GM10248 (cell line): ENCODE measurements around the gene RYR1.

Experiments used
- CTCF ChIA-PET: fragments of 300-600 bp; sonication (Branson Sonifier 250); formaldehyde crosslinking; extraction: SDS; loops from one replicate; lab custom pipeline; 2021; ENCODE audit warnings: antibody characterized with exemption; lab: Yijun Ruan, JAX
- POLR2A ChIA-PET: fragments of 350-650 bp; sonication (Branson Sonifier 250); formaldehyde crosslinking; extraction: SDS; loops from one replicate; lab custom pipeline; 2020; ENCODE audit warnings: antibody characterized with exemption; lab: Yijun Ruan, JAX
- DNase-seq: peaks from one replicate; pipeline ENCODE4 v3.0.0; 2012; ENCODE audit errors: extremely low spot score
- CTCF ChIP-seq: IDR thresholded peaks from 2 replicates; pipeline ENCODE4 v1.5.1; 2012; ENCODE audit warnings: mild to moderate bottlenecking, low read depth; ENCODE audit errors: extremely low read depth, missing control alignments, control extremely low read depth

RYR1 gene

GRCh38 chr19:38422438-38422837 is 11.1 kb upstream of the RYR1 start:
- no peak for TF ChIP-seq CTCF
- ChIA-PET CTCF (interaction anchor here (1.3 kb wide), 1 partner anchor 20 kb away, joined by 5 read pairs; the partner anchor contains the start of gene FAM98C), POLR2A (no interaction called here)
- no peak for DNase-seq

- TF ChIP-seq CTCF = no peak
- POLR2A ChIA-PET = interaction anchor here (0.6 kb wide), 1 partner anchor 918 kb away, joined by 3 read pairs; the partner anchor contains the start of gene SAMD4B
- CTCF ChIA-PET = interaction anchor here (5.8 kb wide), 1 partner anchor 21 kb away, joined by 29 read pairs; the partner anchor contains the start of gene FAM98C
- DNase-seq = no peak
Observed at GRCh38 chr19:38424272-38424671, 9.2 kb upstream of the RYR1 start.

GRCh38 chr19:38425222-38425809 is 8.2 kb upstream of the RYR1 start:
- TF ChIP-seq CTCF = no peak
- CTCF ChIA-PET = interaction anchor here (1.2 to 5.8 kb wide), 2 partner anchors 12 to 22 kb away, joined by 3 to 29 read pairs; partner anchors contain the start of gene FAM98C
- POLR2A ChIA-PET = no interaction called here
- DNase-seq = no peak

- DNase-seq = peak; percentile 53
- TF ChIP-seq CTCF = no peak
- ChIA-PET POLR2A (no interaction called here), CTCF (interaction anchor here (1.2 to 5.8 kb wide), 2 partner anchors 12 to 23 kb away, joined by 3 to 29 read pairs; partner anchors contain the start of gene FAM98C)
Observed at GRCh38 chr19:38425810-38426466, 7.6 kb upstream of the RYR1 start, which contains the start of gene RASGRP4. Gene RASGRP4, minus strand, starts transcription at chr19:38426219. Its CDS starts 128 bp downstream, at chr19:38426091.

DNA sequence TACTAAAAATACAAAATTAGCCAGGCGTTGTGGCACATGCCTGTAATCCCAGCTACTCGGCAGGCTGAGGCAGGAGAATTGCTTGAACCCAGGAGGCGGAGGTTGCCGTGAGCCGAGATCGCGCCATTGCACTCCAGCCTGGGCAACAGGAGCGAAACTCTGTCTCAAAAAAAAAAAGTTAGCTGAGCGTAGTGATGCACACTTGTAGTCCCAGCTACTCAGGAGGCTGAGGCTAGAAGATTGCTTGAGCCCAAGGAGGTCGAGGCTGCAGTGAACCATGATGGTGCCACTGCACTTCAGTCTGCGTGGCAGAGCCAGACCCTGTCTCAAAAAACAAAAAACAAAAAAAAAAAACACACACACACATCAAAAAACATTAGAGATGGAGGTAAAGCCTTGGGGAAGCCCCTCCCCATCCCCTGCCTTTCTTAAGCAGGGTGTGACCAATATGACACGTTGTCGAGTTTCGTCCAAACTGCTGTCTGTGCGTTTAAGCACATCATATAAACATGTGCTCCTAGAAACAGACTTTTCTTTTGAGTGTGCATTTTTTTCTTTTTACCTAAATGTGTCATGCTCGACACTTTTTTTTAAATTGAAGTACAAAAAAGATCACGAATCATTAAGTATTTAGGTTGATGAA is 6.3 kb upstream of the RYR1 start:
- peak; percentile 66 for DNase-seq
- ChIA-PET CTCF (interaction anchor here (5.8 kb wide), 1 partner anchor 24 kb away, joined by 29 read pairs; the partner anchor contains the start of gene FAM98C), POLR2A (interaction anchor here (0.7 kb wide), 1 partner anchor 24 kb away, joined by 3 read pairs; the partner anchor contains the start of gene FAM98C)

DNA sequence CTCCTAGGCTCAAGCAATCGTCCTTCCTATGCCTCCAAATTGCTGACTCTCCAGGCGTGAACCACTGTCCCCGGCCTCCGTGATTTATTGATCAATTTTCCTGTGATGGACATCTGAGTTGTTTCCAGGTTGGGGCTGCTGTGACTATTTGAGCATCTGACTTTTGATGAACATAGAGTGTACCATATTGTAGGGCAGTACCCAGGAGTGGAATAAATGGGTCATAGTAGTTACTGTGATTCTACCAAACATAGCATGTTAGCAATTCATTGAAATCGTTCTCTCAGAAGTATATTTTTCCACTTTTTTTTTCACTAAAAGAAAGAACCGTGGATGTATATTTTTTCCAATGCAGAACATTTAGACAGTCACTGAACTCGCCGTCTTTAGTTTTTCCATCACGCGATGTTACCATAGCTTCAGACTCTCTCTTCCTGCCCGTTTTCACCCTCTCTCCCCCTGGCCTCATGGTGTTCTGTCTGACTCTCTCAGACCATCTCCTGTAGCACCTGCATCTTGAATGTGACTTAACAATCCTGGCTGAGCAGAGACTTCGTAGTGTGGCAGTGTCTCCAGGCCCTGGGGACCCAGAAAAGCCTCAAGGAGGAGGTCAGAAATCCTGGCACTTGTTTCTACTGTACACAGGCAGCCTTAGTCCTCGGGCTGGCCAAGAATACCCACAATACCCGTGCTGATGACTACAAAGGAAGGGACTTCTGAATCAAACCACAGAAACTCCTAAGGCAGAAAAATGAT is 4.3 kb upstream of the RYR1 start:
- no peak for DNase-seq
- no peak for TF ChIP-seq CTCF
- POLR2A ChIA-PET = no interaction called here
- CTCF ChIA-PET = interaction anchor here (5.8 kb wide), 1 partner anchor 26 kb away, joined by 29 read pairs; the partner anchor contains the start of gene FAM98C
